K562 (cell line): ENCODE results near the gene PEX7. TPM values are rescaled to one million over a fixed set of nuclear protein-coding genes. Genes with fewer than 3 reads are reported as not detected.

ENCODE experiments used
- BRF1 ChIP-seq: IDR thresholded peaks from 3 replicates; pipeline ENCODE4 v1.6.1; 2011; ENCODE audit warnings: borderline replicate concordance, mild to moderate bottlenecking; ENCODE audit not compliant: insufficient read length; ENCODE audit errors: extremely low read depth
- CREB3 ChIP-seq: fragments of 450-650 bp; conservative IDR thresholded peaks from 2 replicates; pipeline ENCODE4 v1.6.1; 2016; ENCODE audit warnings: missing genetic modification characterization, low read depth, mild to moderate bottlenecking, missing compliant biosample characterization, moderate library complexity
- DEAF1 ChIP-seq: fragments of 450-650 bp; formaldehyde crosslinking; IDR thresholded peaks from 2 replicates; pipeline ENCODE4 v1.4.0; 2020; ENCODE audit warnings: mild to moderate bottlenecking, moderate library complexity
- GTF3C2 ChIP-seq: IDR thresholded peaks from 3 replicates; pipeline ENCODE4 v1.6.1; 2011; ENCODE audit warnings: borderline replicate concordance, mild to moderate bottlenecking, moderate library complexity; ENCODE audit not compliant: insufficient read length; ENCODE audit errors: extremely low read depth
- HMGN3 ChIP-seq: IDR thresholded peaks from 2 replicates; pipeline ENCODE4 v1.6.1; 2011; ENCODE audit warnings: borderline replicate concordance, low read depth, mild to moderate bottlenecking, mixed read lengths, low read length; ENCODE audit not compliant: insufficient read length; ENCODE audit errors: extremely low read depth
- KLF1 ChIP-seq: fragments of 450-650 bp; IDR thresholded peaks from 2 replicates; pipeline ENCODE4 v1.6.1; 2016; ENCODE audit warnings: missing genetic modification characterization, missing compliant biosample characterization
- PRDM10 ChIP-seq: fragments of 450-650 bp; IDR thresholded peaks from 2 replicates; pipeline ENCODE4 v1.6.1; 2018; ENCODE audit not compliant: partially characterized antibody
- SMC3 ChIP-seq: conservative IDR thresholded peaks from 2 replicates; pipeline ENCODE4 v1.6.1; 2011; ENCODE audit warnings: low read depth, low read length, improper control_type of control experiment; ENCODE audit not compliant: insufficient read depth
- STAG1 ChIP-seq: sonication (generic); formaldehyde crosslinking; IDR thresholded peaks from 2 replicates; pipeline ENCODE4 v1.5.0; 2020; ENCODE audit warnings: missing genetic modification reagents, borderline replicate concordance
- TAF15 ChIP-seq: fragments of 200-400 bp; formaldehyde crosslinking; IDR thresholded peaks from 2 replicates; pipeline ENCODE4 v1.6.1; 2017; ENCODE audit warnings: mild to moderate bottlenecking, low read depth, low read length, moderate library complexity
- ZFPM2 ChIP-seq: fragments of 250-450 bp; sonication (Bioruptor Pico); IDR thresholded peaks from 2 replicates; pipeline ENCODE4 v1.5.1; 2022; ENCODE audit warnings: mild to moderate bottlenecking
- ZNF311 ChIP-seq: fragments of 250-450 bp; sonication (Bioruptor Pico); IDR thresholded peaks from 2 replicates; pipeline ENCODE4 v1.4.0; 2020; ENCODE audit warnings: mild to moderate bottlenecking, moderate library complexity
- polyA plus RNA-seq, 8 experiments: library from polyadenylated mRNA; depleted of rRNA in 4 of 8; stranded (reverse) in 5 of 8; unstranded in 3 of 8; fragments of >200 nt; fragmentation: Nextera tagmentation in 2 of 8; fragmentation: Illumina TruSeq in 1 of 8; extraction: Ambion mirVana in 2 of 8; extraction: Trizol in 1 of 8; gene quantifications; 2 replicates each; pipeline versions ENCODE4 v1.2.1 to v1.2.3, GENCODE V29; 2011 to 2014; ENCODE audit warnings: inconsistent platforms in 1 of 8, missing spikeins in 1 of 8
- total RNA-seq, 7 experiments: library from RNA; depleted of rRNA in 6 of 7; stranded (reverse); fragments of >200 nt in 6 of 7; fragmentation: Illumina TruSeq in 2 of 7; extraction: Trizol in 2 of 7; gene quantifications; 2 replicates each; pipeline versions ENCODE4 v1.2.1 to v1.2.3, GENCODE V29; 2011 to 2021; ENCODE audit warnings: low replicate concordance in 1 of 7

Gene PEX7
- total and polyA plus RNA-seq, 9 of the 15 experiments (the other 6 are each of a cell fraction or from before 2014, with no cell fraction given) = 1.6 to 12.9 (median 9.1) TPM

GRCh38 chr6:136927292-136927691 lies 104.9 kb downstream of the PEX7 start (continued):
- TF ChIP-seq GTF3C2 (no peak), ZNF311 (CRISPR knock-in tag) (no peak), ZFPM2 (CRISPR knock-in tag) (no peak), HMGN3 (no peak), BRF1 (no peak), DEAF1 (peak; percentile 65), PRDM10 (peak; percentile 80), KLF1 (tag) (no peak), STAG1 (CRISPR knock-in tag) (peak; percentile 58; the same call in 1 of the 2 replicates), TAF15 (no peak), SMC3 (peak; percentile 48), CREB3 (tag) (no peak)
